HepG2 (cell line): Measurements from ENCODE around the gene WNT5B. TPM values are rescaled to one million over a fixed set of nuclear protein-coding genes. Genes with fewer than 3 reads are reported as not detected.

ENCODE experiments used
- ATAC-seq: fragments of 200-7000 bp; cut with Tn5 transposase; 3 replicates; pipeline ENCODE4 v1.9.1; 2020; ENCODE audit warnings: mild to moderate bottlenecking, moderate library complexity
- BruUV-seq: library from RNA; stranded (reverse); fragments of 400-500 nt; replicated peaks from 2 replicates; lab custom pipeline; 2021; lab: Mats Ljungman, UMichigan
- CTCF ChIA-PET: fragments of 300-600 bp; formaldehyde crosslinking; extraction: SDS; loops from one replicate; lab custom pipeline; 2021; ENCODE audit warnings: low total read pairs, inconsistent platforms, low intra/inter-chr PET ratio; lab: Yijun Ruan, JAX
- POLR2A ChIA-PET: fragments of 350-600 bp; sonication (Branson Sonifier 250); formaldehyde crosslinking; loops from one replicate; lab custom pipeline; 2020; ENCODE audit warnings: antibody characterized with exemption, inconsistent platforms; lab: Yijun Ruan, JAX
- DNase-seq: peaks from one replicate; pipeline ENCODE4 v3.0.0-alpha.2; 2015; ENCODE audit warnings: low spot score
- FAIRE-seq: peaks from 3 replicates; lab custom pipeline; 2011; peaks lifted over from hg19 to GRCh38; lab: Jason Lieb, UNC
- H2AFZ ChIP-seq: one replicate; pipeline ENCODE4 v1.6.1; 2011; ENCODE audit warnings: low read length, inconsistent platforms
- H3K27ac ChIP-seq: fragments of 300-600 bp; 3 replicates; pipeline ENCODE4 v1.8.0; 2011; ENCODE audit warnings: mixed run types, mild to moderate bottlenecking, mixed read lengths, low read length, inconsistent platforms; ENCODE audit not compliant: insufficient read depth; ENCODE audit errors: extremely low read length
- H3K27me3 ChIP-seq, 2 experiments: fragments of 200-600 bp in 1 of 2; 2 replicates in 1 of 2; 3 replicates in 1 of 2; pipeline versions ENCODE4 v1.6.0 to v1.8.0; 2011; ENCODE audit warnings: low read length in 2 of 2, mild to moderate bottlenecking in 2 of 2, moderate library complexity in 2 of 2, inconsistent platforms in 1 of 2; ENCODE audit not compliant: insufficient read depth in 2 of 2, control insufficient read depth in 1 of 2
- H3K36me3 ChIP-seq, 2 experiments: fragments of 200-600 bp in 1 of 2; replicated peaks in 1 of 2; 2 replicates in 1 of 2; 3 replicates in 1 of 2; pipeline versions ENCODE4 v1.5.1 to v1.8.0; 2011; ENCODE audit warnings: low read length in 2 of 2, inconsistent platforms in 1 of 2; ENCODE audit not compliant: insufficient read depth in 2 of 2, control insufficient read depth in 1 of 2
- H3K4me1 ChIP-seq: 2 replicates; pipeline ENCODE4 v1.5.1; 2012; ENCODE audit warnings: low read length, inconsistent platforms; ENCODE audit not compliant: insufficient read depth
- H3K4me2 ChIP-seq: 2 replicates; pipeline ENCODE4 v1.6.0; 2011; ENCODE audit warnings: low read depth, low read length, inconsistent platforms
- H3K4me3 ChIP-seq, 3 experiments: fragments of 200-600 bp in 1 of 3; sonication (generic), shearing (Covaris generic) in 1 of 3; replicated peaks in 1 of 3; 2 replicates each; pipeline ENCODE4 v1.5.1; 2011 to 2016; ENCODE audit warnings: low read length in 3 of 3, inconsistent platforms in 2 of 3, low read depth in 2 of 3, mild to moderate bottlenecking in 2 of 3, control low read depth in 1 of 3, mixed read lengths in 1 of 3; ENCODE audit not compliant: insufficient read depth in 1 of 3
- H3K79me2 ChIP-seq: one replicate; pipeline ENCODE4 v1.6.1; 2011; ENCODE audit warnings: low read length, inconsistent platforms; ENCODE audit not compliant: insufficient read depth
- H3K9ac ChIP-seq: 2 replicates; pipeline ENCODE4 v1.6.0; 2011; ENCODE audit warnings: mild to moderate bottlenecking, low read depth, low read length, inconsistent platforms; ENCODE audit not compliant: insufficient read depth
- H3K9me3 ChIP-seq: 2 replicates; pipeline ENCODE4 v1.5.1; 2012; ENCODE audit warnings: mild to moderate bottlenecking, low read length
- H4K20me1 ChIP-seq: 2 replicates; pipeline ENCODE4 v1.6.0; 2011; ENCODE audit warnings: inconsistent platforms, mild to moderate bottlenecking, low read length, moderate library complexity; ENCODE audit not compliant: insufficient read depth
- CEBPZ ChIP-seq: IDR thresholded peaks from 2 replicates; pipeline ENCODE4 v1.6.1; 2012; ENCODE audit warnings: low read length, improper control_type of control experiment
- DMAP1 ChIP-seq: IDR thresholded peaks from 2 replicates; pipeline ENCODE4 v1.6.1; 2016
- FOXA3 ChIP-seq: IDR thresholded peaks from 2 replicates; pipeline ENCODE4 v1.6.1; 2016; ENCODE audit warnings: missing genetic modification reagents, missing compliant biosample characterization
- HNRNPK ChIP-seq: fragments of 200-400 bp; formaldehyde crosslinking; IDR thresholded peaks from 2 replicates; pipeline ENCODE4 v1.6.1; 2018; ENCODE audit warnings: low read length, low read depth, moderate library complexity, mild to moderate bottlenecking; ENCODE audit not compliant: poor library complexity, severe bottlenecking
- HNRNPUL1 ChIP-seq: fragments of 200-400 bp; formaldehyde crosslinking; IDR thresholded peaks from 2 replicates; pipeline ENCODE4 v1.6.1; 2017; ENCODE audit warnings: low read depth, mild to moderate bottlenecking, low read length, moderate library complexity
- IRX3 ChIP-seq: sonication (generic); formaldehyde crosslinking; IDR thresholded peaks from 2 replicates; pipeline ENCODE4 v1.8.1; 2023; ENCODE audit warnings: mild to moderate bottlenecking, low read depth, missing genetic modification reagents, borderline replicate concordance
- MTA3 ChIP-seq: sonication (generic); formaldehyde crosslinking; IDR thresholded peaks from 2 replicates; pipeline ENCODE4 v1.4.0; 2020; ENCODE audit warnings: missing genetic modification reagents
- NCOA5 ChIP-seq: sonication (generic); formaldehyde crosslinking; IDR thresholded peaks from 2 replicates; pipeline ENCODE4 v1.4.0; 2020; ENCODE audit warnings: missing genetic modification reagents
- RAD21 ChIP-seq: fragments of 450-650 bp; formaldehyde crosslinking; IDR thresholded peaks from 2 replicates; pipeline ENCODE4 v1.5.0; 2020; ENCODE audit warnings: mild to moderate bottlenecking
- SRF ChIP-seq: IDR thresholded peaks from 2 replicates; pipeline ENCODE4 v1.6.1; 2011; ENCODE audit warnings: mild to moderate bottlenecking, low read depth, low read length, moderate library complexity
- ZBTB42 ChIP-seq: sonication (generic); formaldehyde crosslinking; IDR thresholded peaks from 2 replicates; pipeline ENCODE4 v1.5.0; 2020; ENCODE audit warnings: mild to moderate bottlenecking, missing genetic modification reagents
- ZBTB43 ChIP-seq: sonication (generic); formaldehyde crosslinking; conservative IDR thresholded peaks from 2 replicates; pipeline ENCODE4 v1.4.0; 2020; ENCODE audit warnings: missing genetic modification reagents
- ZNF292 ChIP-seq: sonication (generic); formaldehyde crosslinking; IDR thresholded peaks from 2 replicates; pipeline ENCODE4 v1.8.1; 2022; ENCODE audit warnings: mild to moderate bottlenecking, low read depth, missing genetic modification reagents, borderline replicate concordance
- ZNF614 ChIP-seq: IDR thresholded peaks from 2 replicates; pipeline ENCODE4 v1.6.1; 2018; ENCODE audit warnings: missing biosample characterization, missing genetic modification reagents, inconsistent platforms, borderline replicate concordance
- ZNF792 ChIP-seq: IDR thresholded peaks from 2 replicates; pipeline ENCODE4 v1.6.1; 2016
- WGBS: methylation state at CpG from one replicate; pipeline ENCODE4 v1.1.6; 2017; ENCODE audit warnings: low lambda C conversion rate; 5-methylcytosine and 5-hydroxymethylcytosine counted together
- in situ Hi-C: cut with HindIII; loops from 2 replicates; pipeline ENCODE4 v1.10.0; 2017; ENCODE audit warnings: low pct_unique_long_range_greater_than_20kb; ENCODE audit not compliant: extremely low pct_ligation_motif_present
- intact Hi-C: fragments of 100-400 bp; cut with micrococcal nuclease; formaldehyde crosslinking; loops from one replicate; pipeline ENCODE4 v1.10.0; 2022; ENCODE audit not compliant: unreplicated experiment
- polyA plus RNA-seq, 8 experiments: library from polyadenylated mRNA; depleted of rRNA in 3 of 8; stranded (reverse) in 7 of 8; unstranded in 1 of 8; fragments of >200 nt; fragmentation: Illumina TruSeq in 4 of 8; extraction: Trizol in 4 of 8; gene quantifications; 2 replicates each; pipeline versions ENCODE4 v1.2.1 to v1.2.3, GENCODE V29; 2011 to 2016; ENCODE audit warnings: low read depth in 4 of 8, missing spikeins in 1 of 8, mixed read lengths in 1 of 8; ENCODE audit not compliant: insufficient read depth in 1 of 8
- total RNA-seq, 5 experiments: library from RNA; depleted of rRNA; stranded (reverse); fragments of >200 nt; fragmentation: Illumina TruSeq; extraction: Trizol; gene quantifications; 2 replicates each; pipeline ENCODE4 v1.2.3, GENCODE V29; 2016; ENCODE audit warnings: low read depth in 1 of 5

Gene WNT5B
- total and polyA plus RNA-seq, 2 of the 13 experiments (the other 11 are each of a cell fraction or from before 2014, with no cell fraction given), result 0.04 TPM; not detected in 1

DNA sequence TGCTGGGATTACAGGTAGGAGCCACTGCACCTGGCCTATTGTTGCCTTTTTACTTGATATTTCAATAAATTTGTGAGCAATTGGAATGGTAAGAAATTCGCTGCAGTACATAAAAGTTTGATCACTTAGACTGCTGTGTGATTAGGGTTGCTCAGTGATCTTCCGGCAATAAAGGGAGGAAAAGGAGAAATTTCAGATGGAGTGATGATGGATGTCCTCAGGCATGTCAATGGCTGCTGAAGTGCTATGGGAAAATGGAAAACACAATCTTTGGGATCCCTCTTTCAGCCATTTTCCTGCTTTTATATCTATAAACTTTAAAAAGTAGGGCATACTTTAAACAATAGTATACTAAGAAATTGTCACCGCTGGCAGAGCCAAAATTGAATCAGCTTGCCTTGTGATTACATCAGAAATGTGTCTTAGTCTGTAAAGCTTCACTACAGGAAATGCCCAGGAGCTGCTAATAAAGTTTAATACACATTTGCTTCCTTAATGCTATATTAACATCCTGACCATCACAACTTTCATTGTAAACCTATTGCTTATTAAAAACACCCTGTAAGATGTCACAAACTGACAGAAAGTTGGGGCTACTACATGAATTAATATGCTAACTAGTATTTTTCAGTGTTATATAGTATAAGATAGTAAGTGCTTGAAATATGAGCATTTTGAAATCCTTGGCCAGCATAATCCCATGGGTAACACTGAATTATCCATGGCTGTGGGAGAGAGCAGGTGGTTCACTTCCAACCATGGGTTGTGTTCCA lies 20.9 kb upstream of the WNT5B start:
- peaks cover 73% of the 10 kb centered on the region for H3K4me1 ChIP-seq
- intact Hi-C loops, result loop anchor here (10.0 kb wide), 1 partner anchor 1033 kb away; no protein-coding TSS in a partner anchor
- CTCF ChIA-PET, result no interaction called here

More for the DNA sequence above, 20.9 kb upstream of the WNT5B start:
- H3K9ac ChIP-seq, result no peak overlapping the region
- H3K9me3 ChIP-seq, result no peaks in the 10 kb centered on the region
- in situ Hi-C loops, result no loop called here
- POLR2A ChIA-PET, result no interaction called here
- no peak overlapping the region for H3K27ac ChIP-seq
- WGBS, result 42% methylated on average over 3 of the region's 3 CpGs
- no peak overlapping the region for H2AFZ ChIP-seq
- no peak overlapping the region for H3K4me2 ChIP-seq
- ATAC-seq (no peak), FAIRE-seq (no peak), DNase-seq (no peak)
- no peak for TF ChIP-seq SRF
- no peak for TF ChIP-seq HNRNPUL1
- TF ChIP-seq ZBTB43 (CRISPR knock-in tag), result no peak
- TF ChIP-seq CEBPZ, result no peak
- TF ChIP-seq ZNF614 (CRISPR knock-in tag), result no peak
- TF ChIP-seq NCOA5 (CRISPR knock-in tag), result no peak
- TF ChIP-seq IRX3 (CRISPR knock-in tag), result no peak
- no peak for TF ChIP-seq ZBTB42 (CRISPR knock-in tag)
- TF ChIP-seq FOXA3 (CRISPR knock-in tag), result no peak
- no peak for TF ChIP-seq ZNF292
- TF ChIP-seq ZNF792 (CRISPR knock-in tag), result no peak
- no peak for TF ChIP-seq DMAP1 (CRISPR knock-in tag)
- no peak for TF ChIP-seq HNRNPK
- no peak for TF ChIP-seq MTA3
- no peak for TF ChIP-seq RAD21 (CRISPR knock-in tag)
- peaks cover 2 to 9% of the 10 kb centered on the region in 2 experiments; a peak in 2 of 5 replicates for H3K27me3 ChIP-seq
- no peak overlapping the region for H3K4me3 ChIP-seq
- no peaks in the 10 kb centered on the region for H3K36me3 ChIP-seq
- no TSS peak for BruUV-seq
- H4K20me1 ChIP-seq, result no peaks in the 10 kb centered on the region
- no peaks in the 10 kb centered on the region for H3K79me2 ChIP-seq
